Measurements from ENCODE around the gene GALNT14.

The GALNT14 gene

GRCh38 chr2:31110431-31110830 is 27.8 kb downstream of the GALNT14 start:
- H3K27ac ChIP-seq (ENCODE audit: extremely low read depth, low read depth, low read length): no peak overlapping the region
- TF ChIP-seq REPIN1 (tag by site-specific recombination; IDR thresholded peaks at IDR 0.05; ENCODE audit: low read depth) (no peak), ZNF175 (tag by site-specific recombination; IDR thresholded peaks at IDR 0.05) (no peak), SETDB1 (IDR thresholded peaks at IDR 0.05; ENCODE audit: insufficient read length, low read length) (no peak), ZBTB44 (tag by site-specific recombination; IDR thresholded peaks at IDR 0.05) (no peak), ZSCAN18 (tag by site-specific recombination; IDR thresholded peaks at IDR 0.05) (no peak), ZNF155 (tag by site-specific recombination; IDR thresholded peaks at IDR 0.05) (no peak), ZNF670 (tag by site-specific recombination; IDR thresholded peaks at IDR 0.05; ENCODE audit: low read depth) (no peak), WT1 (tag by site-specific recombination; IDR thresholded peaks at IDR 0.05) (no peak), ZNF843 (tag by site-specific recombination; IDR thresholded peaks at IDR 0.05) (no peak), ZNF366 (tag by site-specific recombination; conservative IDR thresholded peaks at IDR 0.05) (no peak), ZNF23 (tag by site-specific recombination; IDR thresholded peaks at IDR 0.05; ENCODE audit: borderline replicate concordance) (no peak), GFI1B (tag by site-specific recombination; IDR thresholded peaks at IDR 0.05) (no peak), SP7 (tag by site-specific recombination; IDR thresholded peaks at IDR 0.05) (no peak), ZFHX2 (tag by site-specific recombination; conservative IDR thresholded peaks at IDR 0.05) (no peak)
- H3K36me3 ChIP-seq (ENCODE audit: control insufficient read depth in 2 of 2, insufficient read depth in 1 of 2, low read length in 2 of 2): no peaks in the 10 kb centered on the region
- H3K9me3 ChIP-seq (ENCODE audit: control insufficient read depth, insufficient read depth, low read depth, low read length): no peaks in the 10 kb centered on the region
- POLR2A ChIA-PET: no interaction called here
- CTCF ChIA-PET: interaction anchor here (0.8 kb wide), 2 partner anchors 298 to 397 kb away, joined by 3 to 5 read pairs; no protein-coding TSS in a partner anchor
- no peaks in the 10 kb centered on the region for H3K4me1 ChIP-seq (ENCODE audit: control insufficient read depth, insufficient read depth, low read length)
- no peak overlapping the region for H3K4me3 ChIP-seq (ENCODE audit: low read depth, low read length)

GRCh38 chr2:31109633-31110192 is 28.5 kb downstream of the GALNT14 start:
- POLR2A ChIA-PET: no interaction called here
- TF ChIP-seq KLF17 (tag by site-specific recombination; IDR thresholded peaks at IDR 0.05): no peak
- TF ChIP-seq ZNF792 (tag by site-specific recombination; IDR thresholded peaks at IDR 0.05): no peak
- CTCF ChIA-PET: no interaction called here
- no peak overlapping the region for H3K27ac ChIP-seq (ENCODE audit: extremely low read depth, low read depth, low read length)
- no peaks in the 10 kb centered on the region for H3K36me3 ChIP-seq (ENCODE audit: control insufficient read depth in 2 of 2, insufficient read depth in 1 of 2, low read length in 2 of 2)
- H3K4me3 ChIP-seq (ENCODE audit: low read depth, low read length): no peak overlapping the region
- no peaks in the 10 kb centered on the region for H3K9me3 ChIP-seq (ENCODE audit: control insufficient read depth, insufficient read depth, low read depth, low read length)
- no peaks in the 10 kb centered on the region for H3K4me1 ChIP-seq (ENCODE audit: control insufficient read depth, insufficient read depth, low read length)

- no peak overlapping the region for H3K4me3 ChIP-seq (ENCODE audit: low read depth, low read length)
- ChIA-PET CTCF (interaction anchor here (0.6 kb wide), 1 partner anchor 15 kb away, joined by 6 read pairs; no protein-coding TSS in a partner anchor), POLR2A (no interaction called here)
- H3K27ac ChIP-seq (ENCODE audit: extremely low read depth, low read depth, low read length): no peak overlapping the region
- no peak for TF ChIP-seq ZFP37 (tag by site-specific recombination; IDR thresholded peaks at IDR 0.05)
- TF ChIP-seq PRDM6 (tag by site-specific recombination; IDR thresholded peaks at IDR 0.05): no peak
- no peaks in the 10 kb centered on the region for H3K9me3 ChIP-seq (ENCODE audit: control insufficient read depth, insufficient read depth, low read depth, low read length)
- H3K4me1 ChIP-seq (ENCODE audit: control insufficient read depth, insufficient read depth, low read length): no peaks in the 10 kb centered on the region
- H3K36me3 ChIP-seq (ENCODE audit: control insufficient read depth in 2 of 2, insufficient read depth in 1 of 2, low read length in 2 of 2): no peaks in the 10 kb centered on the region
Measured at GRCh38 chr2:31108561-31109286, 29.5 kb downstream of the GALNT14 start.
